ENCODE measurements around the gene USP17L13. TPM values are rescaled to one million over a fixed set of nuclear protein-coding genes. Genes with fewer than 3 reads are reported as not detected.
"Not testable (repeated sequence)": the region's sequence is repeated elsewhere in the genome, so short reads cannot be mapped to it uniquely, and the experiment has no call there.

USP17L13 gene, protein sequence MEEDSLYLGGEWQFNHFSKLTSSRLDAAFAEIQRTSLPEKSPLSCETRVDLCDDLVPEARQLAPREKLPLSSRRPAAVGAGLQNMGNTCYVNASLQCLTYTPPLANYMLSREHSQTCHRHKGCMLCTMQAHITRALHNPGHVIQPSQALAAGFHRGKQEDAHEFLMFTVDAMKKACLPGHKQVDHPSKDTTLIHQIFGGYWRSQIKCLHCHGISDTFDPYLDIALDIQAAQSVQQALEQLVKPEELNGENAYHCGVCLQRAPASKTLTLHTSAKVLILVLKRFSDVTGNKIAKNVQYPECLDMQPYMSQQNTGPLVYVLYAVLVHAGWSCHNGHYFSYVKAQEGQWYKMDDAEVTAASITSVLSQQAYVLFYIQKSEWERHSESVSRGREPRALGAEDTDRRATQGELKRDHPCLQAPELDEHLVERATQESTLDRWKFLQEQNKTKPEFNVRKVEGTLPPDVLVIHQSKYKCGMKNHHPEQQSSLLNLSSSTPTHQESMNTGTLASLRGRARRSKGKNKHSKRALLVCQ
- total RNA-seq: not detected in 2 replicates

DNA sequence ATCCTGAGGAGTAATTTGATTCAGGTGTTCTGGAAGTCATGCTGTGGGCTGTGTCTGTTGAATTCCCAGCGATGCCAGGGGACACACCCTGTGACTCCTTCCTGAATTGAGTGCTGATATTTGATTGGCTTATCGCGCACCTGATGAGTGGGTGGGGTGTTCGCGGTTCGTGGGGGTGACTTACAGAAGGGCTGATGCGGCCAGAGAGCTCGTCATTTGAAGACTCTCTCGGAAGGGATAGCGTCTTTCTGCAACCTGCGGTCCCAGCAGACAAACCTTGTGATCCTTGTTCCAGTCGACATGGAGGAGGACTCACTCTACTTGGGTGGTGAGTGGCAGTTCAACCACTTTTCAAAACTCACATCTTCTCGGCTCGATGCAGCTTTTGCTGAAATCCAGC, at the start of gene USP17L13:
Gene USP17L13 (plus strand): TSS at position 301 of the 400 bp plus-strand sequence. CDS start 0 bp downstream, at position 301.
- H3K27ac Mint-ChIP-seq; H3K9me3 Mint-ChIP-seq; H3K4me3 Mint-ChIP-seq; DNase-seq (ENCODE audit: low spot score); H3K4me1 Mint-ChIP-seq (ENCODE audit: low read depth); H3K27me3 Mint-ChIP-seq (ENCODE audit: insufficient read depth); H3K36me3 Mint-ChIP-seq (ENCODE audit: low read depth); intact Hi-C loops (cut with micrococcal nuclease): not testable (repeated sequence)

DNA sequence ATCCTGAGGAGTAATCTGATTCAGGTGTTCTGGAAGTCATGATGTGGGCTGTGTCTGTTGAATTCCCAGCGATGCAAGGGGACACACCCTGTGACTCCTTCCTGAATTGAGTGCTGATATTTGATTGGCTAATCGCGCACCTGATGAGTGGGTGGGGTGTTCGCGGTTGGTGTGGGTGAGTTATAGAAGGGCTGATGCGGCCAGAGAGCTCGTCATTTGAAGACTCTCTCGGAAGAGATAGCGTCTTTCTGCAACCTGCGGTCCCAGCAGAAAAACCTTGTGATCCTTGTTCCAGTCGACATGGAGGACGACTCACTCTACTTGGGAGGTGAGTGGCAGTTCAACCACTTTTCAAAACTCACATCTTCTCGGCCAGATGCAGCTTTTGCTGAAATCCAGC, 14.3 kb upstream of the USP17L13 start, which contains the start of gene USP17L10:
Gene USP17L10 (plus strand): TSS at position 301 of the 400 bp plus-strand sequence. CDS start 0 bp downstream, at position 301.
- H3K36me3 Mint-ChIP-seq (ENCODE audit: low read depth); H3K9me3 Mint-ChIP-seq; H3K4me1 Mint-ChIP-seq (ENCODE audit: low read depth); DNase-seq (ENCODE audit: low spot score); H3K27ac Mint-ChIP-seq; intact Hi-C loops (cut with micrococcal nuclease); H3K4me3 Mint-ChIP-seq; H3K27me3 Mint-ChIP-seq (ENCODE audit: insufficient read depth): not testable (repeated sequence)

DNA sequence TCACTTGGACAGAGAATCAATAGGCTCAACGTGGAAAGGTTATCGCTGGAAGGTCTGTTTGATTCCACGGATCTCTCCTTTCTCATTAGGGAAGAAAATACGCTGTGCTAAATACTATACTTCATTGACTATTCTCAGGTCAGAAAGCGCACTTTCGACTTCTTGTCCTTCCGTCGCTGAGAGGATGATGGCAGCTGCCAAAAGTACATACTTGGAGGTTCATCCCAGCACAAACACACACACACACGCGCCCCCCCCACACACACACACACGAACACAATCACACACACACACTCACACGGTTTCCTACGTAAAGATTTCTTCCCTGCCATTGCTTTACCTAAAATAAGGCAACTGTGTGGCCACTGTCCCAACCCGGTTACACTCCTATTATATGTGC, 10.0 kb upstream of the USP17L13 start:
- peak; percentile 0 for DNase-seq (ENCODE audit: low spot score)
- H3K27me3 Mint-ChIP-seq (ENCODE audit: insufficient read depth); H3K4me1 Mint-ChIP-seq (ENCODE audit: low read depth); H3K4me3 Mint-ChIP-seq; H3K9me3 Mint-ChIP-seq; H3K36me3 Mint-ChIP-seq (ENCODE audit: low read depth); H3K27ac Mint-ChIP-seq; intact Hi-C loops (cut with micrococcal nuclease): not testable (repeated sequence)

DNA sequence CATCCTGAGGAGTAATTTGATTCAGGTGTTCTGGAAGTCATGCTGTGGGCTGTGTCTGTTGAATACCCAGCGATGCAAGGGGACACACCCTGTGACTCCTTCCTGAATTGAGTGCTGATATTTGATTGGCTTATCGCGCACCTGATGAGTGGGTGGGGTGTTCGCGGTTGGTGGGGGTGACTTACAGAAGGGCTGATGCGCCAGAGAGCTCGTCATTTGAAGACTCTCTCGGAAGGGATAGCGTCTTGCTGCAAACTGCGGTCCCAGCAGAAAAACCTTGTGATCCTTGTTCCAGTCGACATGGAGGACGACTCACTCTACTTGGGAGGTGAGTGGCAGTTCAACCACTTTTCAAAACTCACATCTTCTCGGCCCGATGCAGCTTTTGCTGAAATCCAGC, 9.6 kb upstream of the USP17L13 start, which contains the start of gene USP17L11:
Gene USP17L11 (plus strand): TSS at position 301 of the 400 bp plus-strand sequence. CDS start 0 bp downstream, at position 301.
- DNase-seq (ENCODE audit: low spot score); H3K4me1 Mint-ChIP-seq (ENCODE audit: low read depth); H3K27ac Mint-ChIP-seq; H3K4me3 Mint-ChIP-seq; H3K36me3 Mint-ChIP-seq (ENCODE audit: low read depth); intact Hi-C loops (cut with micrococcal nuclease); H3K27me3 Mint-ChIP-seq (ENCODE audit: insufficient read depth); H3K9me3 Mint-ChIP-seq: not testable (repeated sequence)

DNA sequence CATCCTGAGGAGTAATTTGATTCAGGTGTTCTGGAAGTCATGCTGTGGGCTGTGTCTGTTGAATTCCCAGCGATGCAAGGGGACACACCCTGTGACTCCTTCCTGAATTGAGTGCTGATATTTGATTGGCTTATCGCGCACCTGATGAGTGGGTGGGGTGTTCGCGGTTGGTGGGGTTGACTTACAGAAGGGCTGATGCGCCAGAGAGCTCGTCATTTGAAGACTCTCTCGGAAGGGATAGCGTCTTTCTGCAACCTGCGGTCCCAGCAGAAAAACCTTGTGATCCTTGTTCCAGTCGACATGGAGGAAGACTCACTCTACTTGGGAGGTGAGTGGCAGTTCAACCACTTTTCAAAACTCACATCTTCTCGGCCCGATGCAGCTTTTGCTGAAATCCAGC, 4.8 kb upstream of the USP17L13 start, which contains the start of gene USP17L12:
Gene USP17L12 (plus strand): TSS at position 301 of the 400 bp plus-strand sequence. CDS start 0 bp downstream, at position 301.
- intact Hi-C loops (cut with micrococcal nuclease); H3K9me3 Mint-ChIP-seq; DNase-seq (ENCODE audit: low spot score); H3K27ac Mint-ChIP-seq; H3K4me3 Mint-ChIP-seq; H3K36me3 Mint-ChIP-seq (ENCODE audit: low read depth); H3K27me3 Mint-ChIP-seq (ENCODE audit: insufficient read depth); H3K4me1 Mint-ChIP-seq (ENCODE audit: low read depth): not testable (repeated sequence)

DNA sequence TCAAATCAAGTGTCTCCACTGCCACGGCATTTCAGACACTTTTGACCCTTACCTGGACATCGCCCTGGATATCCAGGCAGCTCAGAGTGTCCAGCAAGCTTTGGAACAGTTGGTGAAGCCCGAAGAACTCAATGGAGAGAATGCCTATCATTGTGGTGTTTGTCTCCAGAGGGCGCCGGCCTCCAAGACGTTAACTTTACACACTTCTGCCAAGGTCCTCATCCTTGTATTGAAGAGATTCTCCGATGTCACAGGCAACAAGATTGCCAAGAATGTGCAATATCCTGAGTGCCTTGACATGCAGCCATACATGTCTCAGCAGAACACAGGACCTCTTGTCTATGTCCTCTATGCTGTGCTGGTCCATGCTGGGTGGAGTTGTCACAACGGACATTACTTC, 5.6 kb downstream of the USP17L13 start:
- H3K27ac Mint-ChIP-seq; H3K36me3 Mint-ChIP-seq (ENCODE audit: low read depth); intact Hi-C loops (cut with micrococcal nuclease); H3K9me3 Mint-ChIP-seq; H3K4me1 Mint-ChIP-seq (ENCODE audit: low read depth); H3K4me3 Mint-ChIP-seq; H3K27me3 Mint-ChIP-seq (ENCODE audit: insufficient read depth): not testable (repeated sequence)
- peak; percentile 0 for DNase-seq (ENCODE audit: low spot score)

DNA sequence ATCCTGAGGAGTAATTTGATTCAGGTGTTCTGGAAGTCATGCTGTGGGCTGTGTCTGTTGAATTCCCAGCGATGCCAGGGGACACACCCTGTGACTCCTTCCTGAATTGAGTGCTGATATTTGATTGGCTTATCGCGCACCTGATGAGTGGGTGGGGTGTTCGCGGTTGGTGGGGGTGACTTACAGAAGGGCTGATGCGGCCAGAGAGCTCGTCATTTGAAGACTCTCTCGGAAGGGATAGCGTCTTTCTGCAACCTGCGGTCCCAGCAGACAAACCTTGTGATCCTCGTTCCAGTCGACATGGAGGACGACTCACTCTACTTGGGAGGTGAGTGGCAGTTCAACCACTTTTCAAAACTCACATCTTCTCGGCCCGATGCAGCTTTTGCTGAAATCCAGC, 9.4 kb downstream of the USP17L13 start, which contains the start of gene USP17L15:
Gene USP17L15 (plus strand): TSS at position 301 of the 400 bp plus-strand sequence. CDS start 0 bp downstream, at position 301.
- H3K9me3 Mint-ChIP-seq; DNase-seq (ENCODE audit: low spot score); H3K36me3 Mint-ChIP-seq (ENCODE audit: low read depth); intact Hi-C loops (cut with micrococcal nuclease); H3K27ac Mint-ChIP-seq; H3K4me1 Mint-ChIP-seq (ENCODE audit: low read depth); H3K4me3 Mint-ChIP-seq; H3K27me3 Mint-ChIP-seq (ENCODE audit: insufficient read depth): not testable (repeated sequence)

DNA sequence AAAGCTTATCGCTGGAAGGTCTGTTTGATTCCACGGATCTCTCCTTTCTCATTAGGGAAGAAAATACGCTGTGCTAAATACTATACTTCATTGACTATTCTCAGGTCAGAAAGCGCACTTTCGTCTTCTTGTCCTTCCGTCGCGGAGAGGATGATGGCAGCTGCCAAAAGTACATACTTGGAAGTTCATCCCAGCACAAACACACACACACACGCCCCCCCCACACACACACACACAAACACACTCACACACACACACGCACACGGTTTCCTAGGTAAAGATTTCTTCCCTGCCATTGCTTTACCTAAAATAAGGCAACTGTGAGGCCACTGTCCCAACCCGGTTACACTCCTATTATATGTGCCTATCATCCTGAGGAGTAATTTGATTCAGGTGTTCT, 13.8 kb downstream of the USP17L13 start:
- H3K9me3 Mint-ChIP-seq; DNase-seq (ENCODE audit: low spot score): not testable (repeated sequence)

DNA sequence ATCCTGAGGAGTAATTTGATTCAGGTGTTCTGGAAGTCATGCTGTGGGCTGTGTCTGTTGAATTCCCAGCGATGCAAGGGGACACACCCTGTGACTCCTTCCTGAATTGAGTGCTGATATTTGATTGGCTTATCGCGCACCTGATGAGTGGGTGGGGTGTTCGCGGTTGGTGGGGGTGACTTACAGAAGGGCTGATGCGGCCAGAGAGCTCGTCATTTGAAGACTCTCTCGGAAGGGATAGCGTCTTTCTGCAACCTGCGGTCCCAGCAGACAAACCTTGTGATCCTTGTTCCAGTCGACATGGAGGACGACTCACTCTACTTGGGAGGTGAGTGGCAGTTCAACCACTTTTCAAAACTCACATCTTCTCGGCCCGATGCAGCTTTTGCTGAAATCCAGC, 18.9 kb downstream of the USP17L13 start, which contains the start of gene USP17L17:
Gene USP17L17 (plus strand): TSS at position 301 of the 400 bp plus-strand sequence. CDS start 0 bp downstream, at position 301.
- DNase-seq (ENCODE audit: low spot score); H3K27me3 Mint-ChIP-seq (ENCODE audit: insufficient read depth); intact Hi-C loops (cut with micrococcal nuclease); H3K9me3 Mint-ChIP-seq; H3K4me1 Mint-ChIP-seq (ENCODE audit: low read depth); H3K36me3 Mint-ChIP-seq (ENCODE audit: low read depth); H3K4me3 Mint-ChIP-seq; H3K27ac Mint-ChIP-seq: not testable (repeated sequence)

More for the DNA sequence above, 13.8 kb downstream of the USP17L13 start:
- intact Hi-C loops (cut with micrococcal nuclease); H3K27ac Mint-ChIP-seq; H3K4me3 Mint-ChIP-seq; H3K4me1 Mint-ChIP-seq (ENCODE audit: low read depth); H3K36me3 Mint-ChIP-seq (ENCODE audit: low read depth); H3K27me3 Mint-ChIP-seq (ENCODE audit: insufficient read depth): not testable (repeated sequence)

DNA sequence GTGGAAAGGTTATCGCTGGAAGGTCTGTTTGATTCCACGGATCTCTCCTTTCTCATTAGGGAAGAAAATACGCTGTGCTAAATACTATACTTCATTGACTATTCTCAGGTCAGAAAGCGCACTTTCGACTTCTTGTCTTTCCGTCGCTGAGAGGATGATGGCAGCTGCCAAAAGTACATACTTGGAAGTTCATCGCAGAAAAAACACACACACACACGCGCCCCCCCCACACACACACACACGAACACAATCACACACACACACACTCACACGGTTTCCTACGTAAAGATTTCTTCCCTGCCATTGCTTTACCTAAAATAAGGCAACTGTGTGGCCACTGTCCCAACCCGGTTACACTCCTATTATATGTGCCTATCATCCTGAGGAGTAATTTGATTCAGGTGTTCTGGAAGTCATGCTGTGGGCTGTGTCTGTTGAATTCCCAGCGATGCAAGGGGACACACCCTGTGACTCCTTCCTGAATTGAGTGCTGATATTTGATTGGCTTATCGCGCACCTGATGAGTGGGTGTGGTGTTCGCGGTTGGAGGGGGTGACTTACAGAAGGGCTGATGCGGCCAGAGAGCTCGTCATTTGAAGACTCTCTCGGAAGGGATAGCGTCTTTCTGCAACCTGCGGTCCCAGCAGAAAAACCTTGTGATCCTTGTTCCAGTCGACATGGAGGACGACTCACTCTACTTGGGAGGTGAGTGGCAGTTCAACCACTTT, 23.4 kb downstream of the USP17L13 start, which contains the start of gene USP17L18:
Gene USP17L18 (plus strand): TSS at position 678 of the 728 bp plus-strand sequence. CDS start 0 bp downstream, at position 678.
- intact Hi-C loops (cut with micrococcal nuclease); H3K27me3 Mint-ChIP-seq (ENCODE audit: insufficient read depth); H3K4me1 Mint-ChIP-seq (ENCODE audit: low read depth); H3K4me3 Mint-ChIP-seq; H3K27ac Mint-ChIP-seq; H3K36me3 Mint-ChIP-seq (ENCODE audit: low read depth); H3K9me3 Mint-ChIP-seq; DNase-seq (ENCODE audit: low spot score): not testable (repeated sequence)

DNA sequence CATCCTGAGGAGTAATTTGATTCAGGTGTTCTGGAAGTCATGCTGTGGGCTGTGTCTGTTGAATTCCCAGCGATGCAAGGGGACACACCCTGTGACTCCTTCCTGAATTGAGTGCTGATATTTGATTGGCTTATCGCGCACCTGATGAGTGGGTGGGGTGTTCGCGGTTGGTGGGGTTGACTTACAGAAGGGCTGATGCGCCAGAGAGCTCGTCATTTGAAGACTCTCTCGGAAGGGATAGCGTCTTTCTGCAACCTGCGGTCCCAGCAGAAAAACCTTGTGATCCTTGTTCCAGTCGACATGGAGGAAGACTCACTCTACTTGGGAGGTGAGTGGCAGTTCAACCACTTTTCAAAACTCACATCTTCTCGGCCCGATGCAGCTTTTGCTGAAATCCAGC, 28.4 kb downstream of the USP17L13 start, which contains the start of gene USP17L19:
Gene USP17L19 (plus strand): TSS at position 301 of the 400 bp plus-strand sequence. CDS start 0 bp downstream, at position 301.
- H3K27ac Mint-ChIP-seq; H3K27me3 Mint-ChIP-seq (ENCODE audit: insufficient read depth); DNase-seq (ENCODE audit: low spot score); intact Hi-C loops (cut with micrococcal nuclease); H3K4me1 Mint-ChIP-seq (ENCODE audit: low read depth); H3K4me3 Mint-ChIP-seq; H3K9me3 Mint-ChIP-seq; H3K36me3 Mint-ChIP-seq (ENCODE audit: low read depth): not testable (repeated sequence)

DNA sequence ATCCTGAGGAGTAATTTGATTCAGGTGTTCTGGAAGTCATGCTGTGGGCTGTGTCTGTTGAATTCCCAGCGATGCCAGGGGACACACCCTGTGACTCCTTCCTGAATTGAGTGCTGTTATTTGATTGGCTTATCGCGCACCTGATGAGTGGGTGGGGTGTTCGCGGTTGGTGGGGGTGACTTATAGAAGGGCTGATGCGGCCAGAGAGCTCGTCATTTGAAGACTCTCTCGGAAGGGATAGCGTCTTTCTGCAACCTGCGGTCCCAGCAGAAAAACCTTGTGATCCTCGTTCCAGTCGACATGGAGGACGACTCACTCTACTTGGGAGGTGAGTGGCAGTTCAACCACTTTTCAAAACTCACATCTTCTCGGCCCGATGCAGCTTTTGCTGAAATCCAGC, 33.1 kb downstream of the USP17L13 start, which contains the start of gene USP17L20:
Gene USP17L20 (plus strand): TSS at position 301 of the 400 bp plus-strand sequence. CDS start 0 bp downstream, at position 301.
- intact Hi-C loops (cut with micrococcal nuclease); DNase-seq (ENCODE audit: low spot score); H3K36me3 Mint-ChIP-seq (ENCODE audit: low read depth); H3K4me3 Mint-ChIP-seq; H3K9me3 Mint-ChIP-seq; H3K27me3 Mint-ChIP-seq (ENCODE audit: insufficient read depth); H3K27ac Mint-ChIP-seq; H3K4me1 Mint-ChIP-seq (ENCODE audit: low read depth): not testable (repeated sequence)
